BLaER1 treated with 17β-estradiol and CSF1 and Interleukin-3, amounts not matched to agents 10 nM and 100 nM (cell line): ENCODE data around the gene LRRC55.

ENCODE experiments used
- H3K27ac ChIP-seq, 11 experiments: shearing (Covaris generic); formaldehyde crosslinking; 2 replicates each; pipeline ENCODE4 v1.8.1; 2022
- H3K27me3 ChIP-seq, 11 experiments: shearing (Covaris generic); formaldehyde crosslinking; 2 replicates each; pipeline ENCODE4 v1.8.1; 2022
- H3K36me3 ChIP-seq, 11 experiments: shearing (Covaris generic); formaldehyde crosslinking; 2 replicates each; pipeline ENCODE4 v1.8.1; 2022
- H3K4me1 ChIP-seq, 10 experiments: shearing (Covaris generic); formaldehyde crosslinking; 2 replicates each; pipeline ENCODE4 v1.8.1; 2022
- H3K4me2 ChIP-seq, 11 experiments: shearing (Covaris generic); formaldehyde crosslinking; 2 replicates each; pipeline ENCODE4 v1.8.1; 2022
- H3K4me3 ChIP-seq, 10 experiments: shearing (Covaris generic); formaldehyde crosslinking; 2 replicates each; pipeline ENCODE4 v1.8.1; 2022
- H3K9ac ChIP-seq, 11 experiments: shearing (Covaris generic); formaldehyde crosslinking; 2 replicates each; pipeline ENCODE4 v1.8.1; 2022
- H3K9me3 ChIP-seq, 11 experiments: shearing (Covaris generic); formaldehyde crosslinking; replicated peaks in 1 of 11; 2 replicates each; pipeline ENCODE4 v1.8.1; 2022
- H4K20me1 ChIP-seq, 11 experiments: shearing (Covaris generic); formaldehyde crosslinking; 2 replicates each; pipeline ENCODE4 v1.8.1; 2022
- Cebpa-rat ChIP-seq, 11 experiments: shearing (Covaris generic); IDR thresholded peaks; 2 replicates each; pipeline ENCODE4 v1.8.1; 2022

LRRC55 gene

DNA sequence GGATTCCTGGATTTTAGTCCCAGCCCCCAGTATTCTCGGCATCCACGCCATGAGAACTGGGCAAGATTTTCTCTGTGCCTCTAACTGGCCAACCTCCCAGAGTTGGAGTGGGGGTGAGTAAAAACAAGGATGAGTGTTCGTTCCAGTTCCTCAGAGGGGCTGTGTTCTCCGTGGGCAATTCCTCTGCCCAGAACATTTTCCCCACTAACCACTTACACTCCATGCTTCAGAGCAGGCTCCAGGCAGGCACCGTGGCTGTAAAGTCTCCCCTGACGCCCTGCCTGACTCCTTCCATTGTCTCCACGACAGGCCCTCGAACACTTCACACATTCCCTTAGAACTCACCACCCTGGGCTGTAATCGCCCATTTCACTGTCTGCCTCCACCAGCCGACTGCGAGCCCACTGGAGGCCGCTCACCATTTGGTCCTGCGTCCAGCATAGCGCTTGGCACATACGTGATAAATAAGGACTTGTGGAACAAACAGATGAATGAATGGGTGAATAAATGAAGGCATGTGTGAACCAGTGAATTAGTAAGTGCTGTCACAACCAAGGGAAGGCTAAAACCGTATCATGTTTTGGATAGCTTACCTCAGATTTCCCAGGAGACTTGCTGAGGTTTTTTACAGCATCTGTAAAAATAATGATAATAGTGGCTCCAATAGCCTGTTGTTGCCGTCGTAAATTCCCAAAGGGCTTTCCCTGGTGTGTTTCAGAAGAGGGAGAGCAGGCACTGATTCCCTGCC, 49.2 kb downstream of the LRRC55 start:
- H3K4me1 ChIP-seq = peaks cover 0 to 10% (median 7%) of the 10 kb centered on the region in 10 experiments; a peak in 12 of 20 replicates
- H3K4me3 ChIP-seq = no peak overlapping the region
- peaks cover 0 to 3% (median 0%) of the 10 kb centered on the region in 11 experiments; a peak in 2 of 22 replicates for H3K9me3 ChIP-seq
- H4K20me1 ChIP-seq = no peaks in the 10 kb centered on the region
- H3K27me3 ChIP-seq = peaks cover 0 to 81% (median 0%) of the 10 kb centered on the region in 11 experiments; a peak in 7 of 22 replicates
- H3K27ac ChIP-seq = no peak overlapping the region
- H3K9ac ChIP-seq = no peak overlapping the region
- no peaks in the 10 kb centered on the region for H3K36me3 ChIP-seq
- peak overlapping the region in 8 of 11 experiments; percentile 21 to 65 (median 47); a peak in 14 of 22 replicates for H3K4me2 ChIP-seq
- TF ChIP-seq Cebpa-rat (IDR thresholded peaks at IDR 0.05) = no peak

DNA sequence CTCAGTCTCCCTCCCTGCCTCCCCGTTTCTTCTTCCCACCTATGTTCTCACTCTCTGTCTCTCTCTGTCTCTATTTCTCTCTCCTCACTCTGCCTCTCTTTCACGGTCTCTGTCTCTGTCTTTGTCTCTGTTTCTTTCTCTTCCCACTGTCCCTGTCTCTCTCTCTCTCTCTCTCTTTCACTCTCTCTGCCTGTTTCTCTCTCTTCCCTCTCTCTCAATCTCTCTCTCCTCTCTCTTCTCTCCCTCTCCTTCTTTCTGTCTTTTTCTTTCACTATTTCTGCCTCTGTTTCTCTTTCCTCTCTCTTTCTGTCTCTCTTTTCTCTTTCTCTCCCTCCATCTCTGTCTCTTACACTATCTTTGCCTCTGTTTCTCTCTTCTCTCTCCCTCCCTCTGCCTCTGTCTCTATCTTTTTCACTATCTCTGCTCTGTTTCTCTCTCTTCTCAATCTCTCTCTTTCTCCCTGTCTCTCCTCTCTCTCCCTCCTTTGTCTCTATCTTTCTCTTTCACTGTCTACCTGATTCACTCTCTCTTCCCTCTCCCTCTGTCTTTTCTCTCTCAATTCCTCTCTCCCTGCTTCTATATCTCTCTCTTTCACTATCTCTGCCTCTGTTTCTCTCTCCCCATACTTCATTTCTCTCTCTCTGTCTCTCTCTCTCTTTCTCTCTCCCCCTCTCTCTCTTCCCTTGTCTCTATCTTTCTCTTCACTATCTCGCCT, 49.9 kb downstream of the LRRC55 start:
- Histone ChIP-seq H3K4me2 (peak overlapping the region in 8 of 11 experiments; percentile 21 to 65 (median 47); a peak in 14 of 22 replicates), H4K20me1 (no peaks in the 10 kb centered on the region), H3K9ac (no peak overlapping the region), H3K9me3 (peaks cover 0 to 9% (median 0%) of the 10 kb centered on the region in 11 experiments; a peak in 2 of 22 replicates), H3K36me3 (no peaks in the 10 kb centered on the region), H3K4me3 (no peak overlapping the region), H3K27ac (no peak overlapping the region), H3K4me1 (peaks cover 0 to 10% (median 7%) of the 10 kb centered on the region in 10 experiments; a peak in 12 of 20 replicates), H3K27me3 (peaks cover 0 to 84% (median 0%) of the 10 kb centered on the region in 11 experiments; a peak in 7 of 22 replicates)
- no peak for TF ChIP-seq Cebpa-rat (IDR thresholded peaks at IDR 0.05)

- Histone ChIP-seq H3K27me3 (peaks cover 0 to 92% (median 0%) of the 10 kb centered on the region in 11 experiments; a peak in 7 of 22 replicates), H3K4me1 (peaks cover 7 to 27% (median 15%) of the 10 kb centered on the region in 10 experiments; a peak in 18 of 20 replicates), H3K4me2 (no peak overlapping the region), H3K36me3 (no peaks in the 10 kb centered on the region), H3K9ac (no peak overlapping the region), H4K20me1 (no peaks in the 10 kb centered on the region), H3K27ac (no peak overlapping the region), H3K9me3 (peaks cover 0 to 12% (median 0%) of the 10 kb centered on the region in 11 experiments; a peak in 2 of 22 replicates), H3K4me3 (no peak overlapping the region)
- TF ChIP-seq Cebpa-rat (IDR thresholded peaks at IDR 0.05) = no peak
These were observed 51.9 kb downstream of the LRRC55 start for GRCh38 chr11:57233702-57234101.

DNA sequence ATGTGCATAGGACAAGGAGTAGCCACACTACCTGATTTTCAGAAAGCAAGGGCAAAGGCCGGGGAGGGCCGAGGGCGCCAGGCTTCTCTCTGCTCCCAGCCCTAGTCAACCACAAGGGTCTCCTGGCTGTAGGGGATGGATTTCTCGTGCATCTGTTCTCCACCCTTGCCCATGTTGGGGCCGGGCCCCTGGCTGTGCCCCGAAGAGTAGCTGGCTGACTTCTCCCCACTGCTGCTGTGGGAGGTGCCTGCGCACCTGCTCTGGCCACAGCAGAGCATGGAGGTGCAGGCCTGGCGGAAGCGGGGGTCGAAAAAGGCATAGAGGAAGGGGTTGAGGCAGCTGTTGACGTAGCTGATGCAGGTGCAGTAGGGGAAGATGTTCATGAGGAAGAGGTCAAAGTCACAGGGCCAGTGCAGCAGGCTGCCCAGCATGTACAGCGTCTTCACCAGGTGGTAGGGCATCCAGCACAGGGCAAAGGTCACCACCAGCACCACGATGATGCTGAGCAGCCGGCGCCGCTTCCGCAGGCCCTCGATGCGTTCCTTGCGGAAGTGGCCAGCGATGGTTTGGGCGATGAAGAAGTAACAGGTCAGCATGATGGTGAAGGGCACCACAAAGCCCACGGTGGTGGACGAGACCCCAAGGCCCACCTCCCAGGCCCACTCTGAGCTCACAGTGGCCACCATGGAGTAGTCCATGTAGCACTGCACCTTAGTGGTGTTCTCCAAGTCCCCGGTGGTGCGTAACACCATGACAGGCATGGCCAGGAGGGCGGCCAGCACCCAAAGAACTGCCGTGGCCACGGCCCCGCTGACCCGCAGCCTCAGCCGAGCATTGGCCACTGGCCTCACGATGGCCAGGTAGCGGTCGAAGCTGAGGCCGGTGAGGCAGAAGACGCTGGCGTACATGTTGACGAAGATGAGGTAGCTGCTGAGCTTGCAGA, 54.3 kb downstream of the LRRC55 start:
- peaks cover 7 to 24% (median 13%) of the 10 kb centered on the region in 10 experiments; a peak in 18 of 20 replicates for H3K4me1 ChIP-seq
- H3K4me2 ChIP-seq = no peak overlapping the region
- no peak overlapping the region for H3K4me3 ChIP-seq
- H3K27ac ChIP-seq = no peak overlapping the region
- H3K9ac ChIP-seq = no peak overlapping the region
- no peaks in the 10 kb centered on the region for H4K20me1 ChIP-seq
- no peak for TF ChIP-seq Cebpa-rat (IDR thresholded peaks at IDR 0.05)
- peaks cover 0 to 96% (median 0%) of the 10 kb centered on the region in 11 experiments; a peak in 7 of 22 replicates for H3K27me3 ChIP-seq
- H3K36me3 ChIP-seq = no peaks in the 10 kb centered on the region
- peaks cover 0 to 12% (median 0%) of the 10 kb centered on the region in 11 experiments; a peak in 2 of 22 replicates for H3K9me3 ChIP-seq

DNA sequence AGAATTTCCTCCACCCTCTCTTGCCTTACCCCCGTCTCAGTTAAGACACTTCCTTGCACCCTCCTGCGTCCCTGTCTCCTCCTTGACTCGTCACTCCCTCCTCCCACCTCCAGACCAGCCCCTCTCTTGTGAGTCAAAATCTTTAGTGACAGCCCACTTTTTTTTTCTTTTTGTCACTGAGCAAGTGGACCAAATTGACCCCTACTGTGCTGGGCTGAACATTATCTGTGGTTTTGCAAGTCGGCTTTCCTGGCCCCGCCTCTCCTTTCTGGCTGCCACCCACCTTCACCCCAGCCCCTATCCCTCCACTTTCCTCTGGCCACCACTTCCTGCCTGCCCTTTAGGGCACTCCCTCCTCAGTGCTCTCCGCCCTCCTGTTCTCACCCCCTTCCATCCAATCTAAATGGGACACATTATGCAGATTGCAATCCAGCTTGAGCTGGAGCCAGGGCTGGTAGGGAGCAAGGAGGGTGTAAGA, 55.5 kb downstream of the LRRC55 start, which contains the start of gene APLNR:
TSS of gene APLNR (minus strand) at position 47 of the 478 bp plus-strand sequence. CDS start 246 bp downstream, outside the sequence.
- no peak for TF ChIP-seq Cebpa-rat (IDR thresholded peaks at IDR 0.05)
- H3K9me3 ChIP-seq = peaks cover 0 to 12% (median 0%) of the 10 kb centered on the region in 11 experiments; a peak in 2 of 22 replicates
- H3K27me3 ChIP-seq = peaks cover 0 to 95% (median 0%) of the 10 kb centered on the region in 11 experiments; a peak in 5 of 22 replicates
- H3K36me3 ChIP-seq = no peaks in the 10 kb centered on the region
- peak within 1 kb of the TSS in 10 of 11 experiments; percentile 19 to 58 (median 40); a peak in 13 of 22 replicates for H3K4me2 ChIP-seq
- no peaks in the 10 kb centered on the region for H4K20me1 ChIP-seq
- peaks cover 6 to 17% (median 8%) of the 10 kb centered on the region in 10 experiments; a peak in 14 of 20 replicates for H3K4me1 ChIP-seq
- H3K4me3 ChIP-seq = no peak within 1 kb of the TSS
- H3K9ac ChIP-seq = no peak within 1 kb of the TSS
- no peak within 1 kb of the TSS for H3K27ac ChIP-seq

DNA sequence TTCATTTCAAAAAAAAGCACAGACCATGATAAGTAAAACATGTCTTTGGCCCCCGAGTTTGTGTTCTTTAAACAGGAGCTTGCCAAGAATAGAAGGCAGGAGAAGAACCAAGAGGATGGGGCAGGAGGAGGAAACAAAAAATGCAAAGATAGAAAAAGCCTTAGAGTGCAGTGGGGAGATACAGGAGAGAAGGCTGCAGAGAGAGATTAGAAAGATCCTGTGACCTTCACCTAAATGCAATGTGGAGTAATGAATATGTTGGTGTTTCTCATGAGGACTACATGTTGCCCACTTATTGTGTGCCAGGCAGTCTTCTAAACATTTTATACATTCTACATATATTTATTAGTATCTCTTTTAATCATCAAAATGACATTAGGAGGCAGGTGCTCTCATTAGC, 57.6 kb downstream of the LRRC55 start:
- Histone ChIP-seq H3K27me3 (peaks cover 0 to 74% (median 0%) of the 10 kb centered on the region in 11 experiments; a peak in 4 of 22 replicates), H3K9ac (no peak overlapping the region), H3K4me3 (no peak overlapping the region), H3K36me3 (no peaks in the 10 kb centered on the region), H3K27ac (no peak overlapping the region), H3K9me3 (peaks cover 0 to 12% (median 0%) of the 10 kb centered on the region in 11 experiments; a peak in 2 of 22 replicates), H3K4me2 (no peak overlapping the region), H3K4me1 (peaks cover 6 to 18% (median 8%) of the 10 kb centered on the region in 10 experiments; a peak in 16 of 20 replicates), H4K20me1 (no peaks in the 10 kb centered on the region)
- TF ChIP-seq Cebpa-rat (IDR thresholded peaks at IDR 0.05) = no peak

DNA sequence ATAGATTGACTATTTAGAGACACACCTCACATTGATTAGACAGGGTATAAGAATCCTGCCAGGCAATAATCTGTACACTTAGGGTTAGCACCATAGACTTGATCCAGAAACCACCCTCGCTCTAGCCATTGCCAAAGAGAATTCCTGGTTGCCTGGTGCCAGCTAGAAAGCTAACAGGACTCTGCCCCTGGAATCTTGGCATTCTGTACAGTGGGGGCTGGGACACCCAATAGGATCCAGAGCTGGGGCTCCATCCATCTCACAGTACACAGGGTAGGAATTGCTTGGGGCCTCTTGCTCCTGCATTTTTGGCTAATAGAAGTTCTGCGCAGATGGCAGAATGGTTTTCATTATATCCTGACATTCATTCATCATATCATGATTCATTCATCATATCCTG, 58.3 kb downstream of the LRRC55 start:
- Histone ChIP-seq H3K4me1 (peaks cover 10 to 25% (median 15%) of the 10 kb centered on the region in 10 experiments), H3K9me3 (peaks cover 0 to 12% (median 0%) of the 10 kb centered on the region in 11 experiments; a peak in 2 of 22 replicates), H3K4me2 (no peak overlapping the region), H3K9ac (no peak overlapping the region), H3K27me3 (peaks cover 0 to 68% (median 0%) of the 10 kb centered on the region in 11 experiments; a peak in 4 of 22 replicates), H3K36me3 (no peaks in the 10 kb centered on the region), H3K4me3 (no peak overlapping the region), H4K20me1 (no peaks in the 10 kb centered on the region), H3K27ac (no peak overlapping the region)
- TF ChIP-seq Cebpa-rat (IDR thresholded peaks at IDR 0.05) = no peak

DNA sequence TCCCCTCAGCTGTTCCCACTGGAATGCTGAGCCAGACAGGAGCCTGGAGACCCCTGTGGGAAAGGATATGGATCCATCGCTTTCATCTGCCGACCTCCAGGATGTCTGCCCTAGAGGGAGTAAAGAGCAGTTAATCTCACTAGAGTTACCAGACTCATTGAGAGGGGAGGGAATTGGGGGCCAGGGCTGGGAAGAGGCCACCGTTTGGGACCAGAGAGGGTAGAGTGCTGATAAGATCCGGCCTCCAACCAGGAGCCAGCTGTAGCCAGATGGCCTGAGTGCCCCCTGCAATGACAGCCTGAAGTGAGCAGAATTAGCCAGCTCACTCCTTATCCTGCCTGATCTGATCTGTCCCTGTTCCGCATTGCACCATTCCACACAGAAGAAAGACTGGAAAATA, 59.0 kb downstream of the LRRC55 start:
- H3K4me1 ChIP-seq = peaks cover 13 to 30% (median 21%) of the 10 kb centered on the region in 10 experiments
- peaks cover 0 to 60% (median 0%) of the 10 kb centered on the region in 11 experiments; a peak in 4 of 22 replicates for H3K27me3 ChIP-seq
- no peak overlapping the region for H3K4me3 ChIP-seq
- H3K4me2 ChIP-seq = no peak overlapping the region
- no peaks in the 10 kb centered on the region for H4K20me1 ChIP-seq
- no peak overlapping the region for H3K27ac ChIP-seq
- TF ChIP-seq Cebpa-rat (IDR thresholded peaks at IDR 0.05) = no peak
- H3K9ac ChIP-seq = no peak overlapping the region
- no peaks in the 10 kb centered on the region for H3K36me3 ChIP-seq
- peaks cover 0 to 12% (median 0%) of the 10 kb centered on the region in 11 experiments; a peak in 2 of 22 replicates for H3K9me3 ChIP-seq
